COLO668 (cell line): ENCODE data around the gene TMEM59L.
"Not testable (repeated sequence)": the region's sequence is repeated elsewhere in the genome, so short reads cannot be mapped to it uniquely, and the experiment has no call there.

ENCODE experiments used
- DNase-seq: peaks from one replicate; lab custom pipeline; 2025; ENCODE audit not compliant: unreplicated experiment; lab: John Stamatoyannopoulos, UW

TMEM59L gene

GRCh38 chr19:18593367-18594095, 19.1 kb upstream of the TMEM59L start:
- DNase-seq, result peak; percentile 11

GRCh38 chr19:18594096-18594823, 18.4 kb upstream of the TMEM59L start:
- peak; percentile 74 for DNase-seq

GRCh38 chr19:18594824-18595373, 17.8 kb upstream of the TMEM59L start:
- DNase-seq, result peak; percentile 19

- DNase-seq, result no peak
These were observed 17.2 kb upstream of the TMEM59L start for GRCh38 chr19:18595475-18595874.

GRCh38 chr19:18596752-18597157, 15.9 kb upstream of the TMEM59L start:
- DNase-seq, result peak; percentile 49

- no peak for DNase-seq
These were observed 14.6 kb upstream of the TMEM59L start for GRCh38 chr19:18597809-18598660.

GRCh38 chr19:18599485-18599884, 13.2 kb upstream of the TMEM59L start:
- DNase-seq, result no peak

GRCh38 chr19:18600692-18601397, 11.8 kb upstream of the TMEM59L start:
- DNase-seq, result not testable (repeated sequence)

- no peak for DNase-seq
These were observed 10.8 kb upstream of the TMEM59L start for GRCh38 chr19:18601875-18602274.

GRCh38 chr19:18603255-18603957, 9.3 kb upstream of the TMEM59L start:
- peak; percentile 15 for DNase-seq

GRCh38 chr19:18603958-18604819, 8.5 kb upstream of the TMEM59L start:
- no peak for DNase-seq

- DNase-seq, result no peak
These were observed 7.9 kb upstream of the TMEM59L start for GRCh38 chr19:18604820-18605159.

- no peak for DNase-seq
These were observed 7.5 kb upstream of the TMEM59L start for GRCh38 chr19:18605196-18605545.

GRCh38 chr19:18605546-18606280, 7.0 kb upstream of the TMEM59L start:
- DNase-seq, result no peak

GRCh38 chr19:18606281-18607225, 6.1 kb upstream of the TMEM59L start, which contains the start of gene CRLF1:
TSS of gene CRLF1 (minus strand) at chr19:18606799. CDS start at chr19:18606656, 143 bp downstream.
- no peak for DNase-seq

GRCh38 chr19:18607226-18608101, 5.2 kb upstream of the TMEM59L start:
- no peak for DNase-seq
